Panc1 (cell line): ENCODE data around the gene CTNNA1.

Source experiments
- POLR2AphosphoS5 ChIP-seq: IDR thresholded peaks from 2 replicates; pipeline ENCODE4 v1.6.1; 2012; ENCODE audit warnings: mild to moderate bottlenecking, low read depth, low read length, moderate library complexity
- SIN3A ChIP-seq: IDR thresholded peaks from 2 replicates; pipeline ENCODE4 v1.6.1; 2012; ENCODE audit warnings: low read depth, mild to moderate bottlenecking, low read length, moderate library complexity, borderline replicate concordance; ENCODE audit not compliant: insufficient read depth
- TF ChIP-seq, protein P1 (sequence below): fragments of 450-650 bp; IDR thresholded peaks from 2 replicates; pipeline ENCODE4 v1.5.1; 2017; ENCODE audit warnings: mild to moderate bottlenecking

DNA sequence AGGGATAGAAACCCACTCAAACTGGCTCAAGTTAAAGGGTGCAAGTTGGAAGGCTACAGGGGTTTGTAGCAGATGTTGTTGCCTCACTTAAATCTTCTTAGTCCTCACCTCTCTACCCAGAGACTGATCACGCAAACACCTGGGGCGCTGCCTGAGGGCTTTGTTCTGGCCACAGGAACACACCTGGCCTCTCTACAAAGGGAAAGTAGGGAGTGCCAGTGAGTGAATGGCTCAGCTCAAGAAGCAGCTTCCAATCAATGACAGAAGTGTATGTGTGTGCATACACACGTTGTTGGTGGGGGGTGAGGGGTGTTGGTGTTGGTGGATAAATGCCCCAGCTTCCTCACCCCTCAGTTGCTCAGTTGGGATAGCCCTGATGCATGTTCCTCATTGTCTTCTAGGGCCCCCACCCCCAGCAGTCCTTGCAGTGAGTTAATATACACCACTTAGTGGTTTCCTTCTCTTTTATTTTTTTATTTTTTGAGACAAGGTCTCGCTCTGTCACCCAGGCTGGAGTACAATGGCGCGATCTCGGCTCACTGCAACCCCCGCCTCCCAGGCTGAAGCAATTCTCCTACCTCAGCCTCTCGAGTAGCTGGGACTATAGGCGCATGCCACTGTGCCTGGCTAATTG, 30.6 kb upstream of the CTNNA1 start:
- TF ChIP-seq, protein P1, sequence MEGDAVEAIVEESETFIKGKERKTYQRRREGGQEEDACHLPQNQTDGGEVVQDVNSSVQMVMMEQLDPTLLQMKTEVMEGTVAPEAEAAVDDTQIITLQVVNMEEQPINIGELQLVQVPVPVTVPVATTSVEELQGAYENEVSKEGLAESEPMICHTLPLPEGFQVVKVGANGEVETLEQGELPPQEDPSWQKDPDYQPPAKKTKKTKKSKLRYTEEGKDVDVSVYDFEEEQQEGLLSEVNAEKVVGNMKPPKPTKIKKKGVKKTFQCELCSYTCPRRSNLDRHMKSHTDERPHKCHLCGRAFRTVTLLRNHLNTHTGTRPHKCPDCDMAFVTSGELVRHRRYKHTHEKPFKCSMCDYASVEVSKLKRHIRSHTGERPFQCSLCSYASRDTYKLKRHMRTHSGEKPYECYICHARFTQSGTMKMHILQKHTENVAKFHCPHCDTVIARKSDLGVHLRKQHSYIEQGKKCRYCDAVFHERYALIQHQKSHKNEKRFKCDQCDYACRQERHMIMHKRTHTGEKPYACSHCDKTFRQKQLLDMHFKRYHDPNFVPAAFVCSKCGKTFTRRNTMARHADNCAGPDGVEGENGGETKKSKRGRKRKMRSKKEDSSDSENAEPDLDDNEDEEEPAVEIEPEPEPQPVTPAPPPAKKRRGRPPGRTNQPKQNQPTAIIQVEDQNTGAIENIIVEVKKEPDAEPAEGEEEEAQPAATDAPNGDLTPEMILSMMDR: no peak
- TF ChIP-seq POLR2AphosphoS5 (no peak), SIN3A (no peak)
